ENCODE data around the gene UHRF1.
"Not testable (repeated sequence)": the region's sequence is repeated elsewhere in the genome, so short reads cannot be mapped to it uniquely, and the experiment has no call there.

Gene UHRF1

GRCh38 chr19:4909156-4909896 lies at the start of gene UHRF1:
UHRF1 (plus strand) TSS chr19:4909501; CDS start chr19:4910886, 1,385 bp downstream.
- no peak for DNase-seq

GRCh38 chr19:4859697-4860096 lies 49.6 kb upstream of the UHRF1 start:
- DNase-seq = no peak

- DNase-seq = no peak
These were observed 48.2 kb upstream of the UHRF1 start for GRCh38 chr19:4861147-4861546.

- peak; percentile 60 for DNase-seq
These were observed 42.5 kb upstream of the UHRF1 start for GRCh38 chr19:4866595-4867424.

- DNase-seq = peak; percentile 94
These were observed 41.6 kb upstream of the UHRF1 start, which contains the start of gene PLIN3 for GRCh38 chr19:4867534-4868285. PLIN3 (minus strand) TSS chr19:4867667; CDS start chr19:4861394, 6,273 bp downstream.

GRCh38 chr19:4868286-4868834 lies 40.9 kb upstream of the UHRF1 start:
- no peak for DNase-seq

GRCh38 chr19:4870025-4870700 lies 39.1 kb upstream of the UHRF1 start:
- peak; percentile 29 for DNase-seq

GRCh38 chr19:4871711-4872110 lies 37.6 kb upstream of the UHRF1 start:
- no peak for DNase-seq

GRCh38 chr19:4873930-4874329 lies 35.4 kb upstream of the UHRF1 start:
- no peak for DNase-seq

GRCh38 chr19:4877753-4878490 lies 31.4 kb upstream of the UHRF1 start:
- no peak for DNase-seq

- no peak for DNase-seq
These were observed 30.8 kb upstream of the UHRF1 start for GRCh38 chr19:4878491-4878968.

- no peak for DNase-seq
These were observed 30.3 kb upstream of the UHRF1 start for GRCh38 chr19:4879041-4879440.

GRCh38 chr19:4882874-4883273 lies 26.4 kb upstream of the UHRF1 start:
- not testable (repeated sequence) for DNase-seq

GRCh38 chr19:4884993-4885392 lies 24.3 kb upstream of the UHRF1 start:
- DNase-seq = not testable (repeated sequence)

GRCh38 chr19:4887803-4888202 lies 21.5 kb upstream of the UHRF1 start:
- not testable (repeated sequence) for DNase-seq

GRCh38 chr19:4889034-4889815 lies 20.1 kb upstream of the UHRF1 start:
- no peak for DNase-seq

- DNase-seq = no peak
These were observed 18.2 kb upstream of the UHRF1 start for GRCh38 chr19:4891066-4891465.

GRCh38 chr19:4892962-4893361 lies 16.3 kb upstream of the UHRF1 start:
- not testable (repeated sequence) for DNase-seq

GRCh38 chr19:4896372-4896771 lies 12.9 kb upstream of the UHRF1 start:
- DNase-seq = no peak

- DNase-seq = no peak
These were observed 12.2 kb upstream of the UHRF1 start for GRCh38 chr19:4897146-4897545.

Data from CD4-positive, alpha-beta T cell treated with Interleukin-6 for 4 hours (primary cell).